ENCODE data around the gene ZNF611.
A peak's percentile ranks its signal among the peaks of the same experiment; 100 is the strongest.
"Not testable (repeated sequence)": the region's sequence is repeated elsewhere in the genome, so short reads cannot be mapped to it uniquely, and the experiment has no call there.

ZNF611 gene

GRCh38 chr19:52715902-52716301 is 18.9 kb downstream of the ZNF611 start:
- DNase-seq: not testable (repeated sequence)

- DNase-seq: not testable (repeated sequence)
These were observed 19.5 kb downstream of the ZNF611 start for GRCh38 chr19:52715330-52715729.

- DNase-seq: not testable (repeated sequence)
These were observed 21.8 kb downstream of the ZNF611 start for GRCh38 chr19:52713051-52713450.

- not testable (repeated sequence) for DNase-seq
These were observed 23.2 kb downstream of the ZNF611 start for GRCh38 chr19:52711661-52712060.

- no peak for DNase-seq
These were observed 24.3 kb downstream of the ZNF611 start for GRCh38 chr19:52710538-52710937.

- not testable (repeated sequence) for DNase-seq
These were observed 29.2 kb downstream of the ZNF611 start for GRCh38 chr19:52705615-52706014.

GRCh38 chr19:52703917-52704316 is 30.9 kb downstream of the ZNF611 start:
- no peak for DNase-seq

- no peak for DNase-seq
These were observed 34.2 kb downstream of the ZNF611 start for GRCh38 chr19:52700673-52701072.

- DNase-seq: not testable (repeated sequence)
These were observed 35.3 kb downstream of the ZNF611 start for GRCh38 chr19:52699555-52699954.

- DNase-seq: no peak
These were observed 38.8 kb downstream of the ZNF611 start for GRCh38 chr19:52695996-52696395.

GRCh38 chr19:52694921-52695320 is 39.9 kb downstream of the ZNF611 start:
- DNase-seq: no peak

GRCh38 chr19:52694281-52694680 is 40.6 kb downstream of the ZNF611 start:
- not testable (repeated sequence) for DNase-seq

- no peak for DNase-seq
These were observed 42.3 kb downstream of the ZNF611 start for GRCh38 chr19:52692431-52693008.

- DNase-seq: no peak
These were observed 43.1 kb downstream of the ZNF611 start for GRCh38 chr19:52691737-52692136.

- DNase-seq: no peak
These were observed 43.6 kb downstream of the ZNF611 start for GRCh38 chr19:52691215-52691610.

- DNase-seq: peak; percentile 78 to 91 (median 86)
These were observed 44.3 kb downstream of the ZNF611 start for GRCh38 chr19:52690369-52691214.

GRCh38 chr19:52689843-52690368 is 44.9 kb downstream of the ZNF611 start:
- DNase-seq: peak in 3 of 6 experiments; percentile 35 to 52 (median 44)

GRCh38 chr19:52688925-52689796 is 45.7 kb downstream of the ZNF611 start:
- DNase-seq: not testable (repeated sequence)

- DNase-seq: no peak
These were observed 46.5 kb downstream of the ZNF611 start for GRCh38 chr19:52688335-52688734.

GRCh38 chr19:52687684-52688083 is 47.2 kb downstream of the ZNF611 start:
- DNase-seq: no peak

GRCh38 chr19:52685811-52686210 is 49.0 kb downstream of the ZNF611 start:
- DNase-seq: no peak

GRCh38 chr19:52681216-52681615 is 53.6 kb downstream of the ZNF611 start:
- not testable (repeated sequence) for DNase-seq

- no peak for DNase-seq
These were observed 55.2 kb downstream of the ZNF611 start for GRCh38 chr19:52679598-52679997.

Data from stimulated activated naive CD4-positive, alpha-beta T cell (primary cell).